Upper lobe of right lung (tissue), 1 donor: ENCODE data around the gene SVIL. TPM values are rescaled to one million over a fixed set of nuclear protein-coding genes. Genes with fewer than 3 reads are reported as not detected.

Experiments
- ATAC-seq: fragments of 200-7000 bp; cut with Tn5 transposase; one replicate; pipeline ENCODE4 v1.9.1; 2020; ENCODE audit warnings: mild to moderate bottlenecking, moderate library complexity
- DNase-seq: peaks from one replicate; pipeline ENCODE4 v3.0.0-alpha.2; 2020
- H3K27ac ChIP-seq: fragments of 200-600 bp; one replicate; pipeline ENCODE4 v1.8.0; 2022
- H3K27me3 ChIP-seq: fragments of 200-600 bp; one replicate; pipeline ENCODE4 v1.8.0; 2022; ENCODE audit warnings: mild to moderate bottlenecking
- H3K36me3 ChIP-seq: fragments of 200-600 bp; one replicate; pipeline ENCODE4 v1.8.0; 2022
- H3K4me1 ChIP-seq: fragments of 200-600 bp; one replicate; pipeline ENCODE4 v1.8.0; 2022
- H3K4me3 ChIP-seq: fragments of 200-600 bp; one replicate; pipeline ENCODE4 v1.8.0; 2022; ENCODE audit warnings: mild to moderate bottlenecking
- H3K9me3 ChIP-seq: fragments of 200-600 bp; one replicate; pipeline ENCODE4 v1.8.0; 2022
- intact Hi-C: fragments of 100-400 bp; cut with DNase I; formaldehyde crosslinking; loops from one replicate; pipeline ENCODE4 v1.11.0; 2022
- total RNA-seq: library from RNA; stranded (reverse); fragmentation: NEBNext Ultra II Directional; extraction: Animal tissue kit (Norgen Biotek cat#: 25700); gene quantifications from one replicate; pipeline ENCODE4 v1.2.1, GENCODE V29; 2021
- TF ChIP-seq, protein P1 (sequence below): fragments of 200-600 bp; IDR thresholded peaks from one replicate; pipeline ENCODE4 v1.8.0; 2022; ENCODE audit warnings: antibody characterized with exemption
- donor health status: DM: no; HTN: yes; CAD: no; lungs with severe emphysema.

The SVIL gene
- total RNA-seq, 1 donor from 2014 or later, result 106 TPM

DNA sequence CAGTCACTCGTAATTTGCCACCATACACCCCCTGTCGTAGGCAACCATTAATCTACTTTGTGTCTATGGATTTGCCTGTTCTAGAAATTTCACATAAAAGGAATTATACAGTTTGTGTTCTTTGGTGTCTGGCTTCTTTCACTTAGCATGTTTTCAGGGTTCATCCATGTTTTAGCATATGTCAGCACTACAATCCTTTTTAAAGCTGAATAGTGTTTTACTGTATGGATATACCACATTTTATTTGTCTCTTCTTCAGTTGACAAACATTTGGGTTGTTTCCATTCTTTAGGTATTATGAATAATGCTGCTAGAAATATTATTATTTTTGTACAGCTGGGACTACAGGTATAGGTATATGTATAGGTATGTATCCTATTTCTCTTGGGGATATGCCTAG, 17.4 kb upstream of the SVIL start:
- H3K9me3 ChIP-seq, result no peaks in the 10 kb centered on the region

DNA sequence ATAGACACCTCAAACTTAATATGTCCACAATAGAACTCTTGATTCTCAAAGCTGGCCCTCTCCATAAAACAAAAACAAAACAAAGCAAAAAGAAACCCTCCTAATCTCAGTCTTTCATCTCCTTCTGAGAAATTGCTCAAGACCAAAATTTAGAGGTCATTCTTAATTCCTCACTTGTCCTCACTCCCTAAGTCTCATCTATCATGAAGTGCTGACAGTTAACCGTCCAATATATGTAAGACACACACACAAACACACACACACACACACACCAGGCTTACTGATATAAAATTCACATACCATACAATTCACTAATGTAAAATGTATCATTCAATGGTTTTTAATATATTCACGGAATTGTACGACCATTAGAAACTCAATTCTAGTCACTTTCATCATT, 17.0 kb upstream of the SVIL start:
- intact Hi-C loops, result no loop called here
- no peaks in the 10 kb centered on the region for H3K27me3 ChIP-seq
- no peak for DNase-seq
- no peak overlapping the region for H3K27ac ChIP-seq
- peaks cover 5% of the 10 kb centered on the region for H3K36me3 ChIP-seq
- TF ChIP-seq, protein P1, sequence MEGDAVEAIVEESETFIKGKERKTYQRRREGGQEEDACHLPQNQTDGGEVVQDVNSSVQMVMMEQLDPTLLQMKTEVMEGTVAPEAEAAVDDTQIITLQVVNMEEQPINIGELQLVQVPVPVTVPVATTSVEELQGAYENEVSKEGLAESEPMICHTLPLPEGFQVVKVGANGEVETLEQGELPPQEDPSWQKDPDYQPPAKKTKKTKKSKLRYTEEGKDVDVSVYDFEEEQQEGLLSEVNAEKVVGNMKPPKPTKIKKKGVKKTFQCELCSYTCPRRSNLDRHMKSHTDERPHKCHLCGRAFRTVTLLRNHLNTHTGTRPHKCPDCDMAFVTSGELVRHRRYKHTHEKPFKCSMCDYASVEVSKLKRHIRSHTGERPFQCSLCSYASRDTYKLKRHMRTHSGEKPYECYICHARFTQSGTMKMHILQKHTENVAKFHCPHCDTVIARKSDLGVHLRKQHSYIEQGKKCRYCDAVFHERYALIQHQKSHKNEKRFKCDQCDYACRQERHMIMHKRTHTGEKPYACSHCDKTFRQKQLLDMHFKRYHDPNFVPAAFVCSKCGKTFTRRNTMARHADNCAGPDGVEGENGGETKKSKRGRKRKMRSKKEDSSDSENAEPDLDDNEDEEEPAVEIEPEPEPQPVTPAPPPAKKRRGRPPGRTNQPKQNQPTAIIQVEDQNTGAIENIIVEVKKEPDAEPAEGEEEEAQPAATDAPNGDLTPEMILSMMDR, result no peak
- ATAC-seq, result no peak
- H3K4me3 ChIP-seq, result no peak overlapping the region
- H3K4me1 ChIP-seq, result peaks cover 13% of the 10 kb centered on the region
- H3K9me3 ChIP-seq, result no peaks in the 10 kb centered on the region

More for the DNA sequence above, 17.4 kb upstream of the SVIL start:
- DNase-seq (no peak), ATAC-seq (no peak)
- H3K36me3 ChIP-seq, result peaks cover 9% of the 10 kb centered on the region
- no peaks in the 10 kb centered on the region for H3K27me3 ChIP-seq
- no peak overlapping the region for H3K4me3 ChIP-seq
- peaks cover 11% of the 10 kb centered on the region for H3K4me1 ChIP-seq
- TF ChIP-seq, protein P1, result no peak
- H3K27ac ChIP-seq, result no peak overlapping the region
- intact Hi-C loops, result no loop called here

DNA sequence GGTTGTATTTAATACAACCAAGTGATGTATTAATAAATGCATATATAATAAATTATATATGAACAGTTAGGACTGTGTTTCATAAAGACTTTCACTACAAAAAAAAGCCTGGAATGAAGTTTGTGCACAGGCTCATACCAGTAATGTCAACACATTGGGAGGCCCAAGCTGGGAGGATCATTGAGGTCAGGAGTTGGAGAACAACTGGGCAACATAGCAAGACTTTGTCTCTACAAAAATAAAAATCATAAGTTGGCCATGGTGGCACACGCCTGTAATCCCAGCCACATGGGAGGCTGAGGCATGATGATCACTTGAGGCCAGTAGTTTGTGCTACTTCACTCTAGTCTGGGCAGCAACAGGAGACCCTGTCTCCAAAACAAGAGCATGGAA, 15.8 kb upstream of the SVIL start:
- no peaks in the 10 kb centered on the region for H3K27me3 ChIP-seq
- no peak overlapping the region for H3K27ac ChIP-seq
- ATAC-seq (no peak), DNase-seq (no peak)
- no peaks in the 10 kb centered on the region for H3K36me3 ChIP-seq
- peaks cover 21% of the 10 kb centered on the region for H3K4me1 ChIP-seq
- no peaks in the 10 kb centered on the region for H3K9me3 ChIP-seq
- TF ChIP-seq, protein P1, result no peak
- H3K4me3 ChIP-seq, result no peak overlapping the region
- intact Hi-C loops, result no loop called here

DNA sequence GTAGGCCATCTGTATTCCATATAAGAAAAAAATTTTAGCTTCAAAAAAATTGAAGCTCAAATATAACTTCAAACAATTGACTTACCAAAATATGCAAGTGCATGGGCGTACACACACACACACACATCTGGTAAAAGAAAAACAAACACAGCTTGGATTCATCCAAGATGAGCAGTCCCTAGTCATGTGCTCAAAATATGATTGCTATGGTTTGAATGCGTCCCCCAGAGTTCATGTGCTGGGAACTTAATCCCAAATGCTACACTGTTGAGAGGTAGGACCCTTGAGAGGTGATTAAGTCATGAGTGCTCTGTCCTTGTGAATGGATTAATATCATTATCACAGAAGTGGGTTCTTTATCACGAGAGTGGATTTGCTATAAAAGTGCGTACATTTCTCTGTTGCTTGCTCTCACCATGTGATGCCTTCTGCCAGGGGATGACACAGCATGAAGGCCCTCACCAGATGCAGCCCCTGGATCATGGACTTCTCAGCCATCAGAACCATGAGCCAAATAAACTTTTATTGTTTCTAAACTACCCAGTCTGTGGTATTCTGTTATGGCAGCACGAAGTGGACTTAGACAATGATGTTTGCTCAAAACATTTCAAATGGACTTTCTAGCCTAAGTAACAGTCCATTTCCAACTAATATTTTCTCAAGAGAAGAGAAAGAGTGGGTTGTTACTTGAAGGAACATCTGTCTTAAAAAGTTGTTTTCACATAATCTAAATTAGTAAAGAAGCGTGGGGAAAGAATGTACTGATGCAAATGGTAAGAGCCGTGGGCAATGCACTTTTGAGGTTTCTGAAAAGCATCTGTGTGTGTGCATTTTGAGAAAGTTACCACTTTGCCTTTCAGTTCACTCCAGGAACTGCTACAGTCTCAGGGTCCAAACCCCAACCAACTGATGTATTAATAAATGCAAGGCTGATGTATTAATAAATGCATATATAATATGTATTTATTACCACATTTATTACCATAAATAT, 15.1 kb upstream of the SVIL start:
- Histone ChIP-seq H3K4me1 (peaks cover 21% of the 10 kb centered on the region), H3K27me3 (no peaks in the 10 kb centered on the region), H3K9me3 (no peaks in the 10 kb centered on the region), H3K4me3 (no peak overlapping the region), H3K27ac (no peak overlapping the region), H3K36me3 (no peaks in the 10 kb centered on the region)
- no peak for ATAC-seq
- intact Hi-C loops, result no loop called here
- TF ChIP-seq, protein P1, result no peak
- no peak for DNase-seq

DNA sequence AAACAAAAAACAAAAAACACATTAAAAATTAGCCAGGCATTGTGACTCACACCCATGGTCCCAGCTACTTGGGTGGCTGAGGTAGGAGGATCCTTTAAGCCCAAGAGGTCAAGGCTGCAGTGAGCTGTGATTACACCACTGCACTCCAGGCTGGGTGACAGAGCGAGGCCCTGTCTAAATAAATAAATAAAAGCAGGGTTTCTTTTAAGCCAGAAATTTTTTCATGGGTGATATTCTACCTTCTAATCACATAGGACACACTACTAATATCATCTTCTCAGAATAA, 14.2 kb upstream of the SVIL start:
- Histone ChIP-seq H3K4me1 (peaks cover 23% of the 10 kb centered on the region), H3K27ac (no peak overlapping the region), H3K9me3 (no peaks in the 10 kb centered on the region), H3K27me3 (no peaks in the 10 kb centered on the region), H3K4me3 (no peak overlapping the region), H3K36me3 (no peaks in the 10 kb centered on the region)
- TF ChIP-seq, protein P1, result no peak
- ATAC-seq (no peak), DNase-seq (no peak)
- intact Hi-C loops, result no loop called here
